ENCODE data around the gene MTMR12. TPM values are rescaled to one million over a fixed set of nuclear protein-coding genes. Genes with fewer than 3 reads are reported as not detected.
"Not testable (repeated sequence)": the region's sequence is repeated elsewhere in the genome, so short reads cannot be mapped to it uniquely, and the experiment has no call there.

The MTMR12 gene
- total RNA-seq, 1 experiment from 2014 or later = 19.8 TPM

DNA sequence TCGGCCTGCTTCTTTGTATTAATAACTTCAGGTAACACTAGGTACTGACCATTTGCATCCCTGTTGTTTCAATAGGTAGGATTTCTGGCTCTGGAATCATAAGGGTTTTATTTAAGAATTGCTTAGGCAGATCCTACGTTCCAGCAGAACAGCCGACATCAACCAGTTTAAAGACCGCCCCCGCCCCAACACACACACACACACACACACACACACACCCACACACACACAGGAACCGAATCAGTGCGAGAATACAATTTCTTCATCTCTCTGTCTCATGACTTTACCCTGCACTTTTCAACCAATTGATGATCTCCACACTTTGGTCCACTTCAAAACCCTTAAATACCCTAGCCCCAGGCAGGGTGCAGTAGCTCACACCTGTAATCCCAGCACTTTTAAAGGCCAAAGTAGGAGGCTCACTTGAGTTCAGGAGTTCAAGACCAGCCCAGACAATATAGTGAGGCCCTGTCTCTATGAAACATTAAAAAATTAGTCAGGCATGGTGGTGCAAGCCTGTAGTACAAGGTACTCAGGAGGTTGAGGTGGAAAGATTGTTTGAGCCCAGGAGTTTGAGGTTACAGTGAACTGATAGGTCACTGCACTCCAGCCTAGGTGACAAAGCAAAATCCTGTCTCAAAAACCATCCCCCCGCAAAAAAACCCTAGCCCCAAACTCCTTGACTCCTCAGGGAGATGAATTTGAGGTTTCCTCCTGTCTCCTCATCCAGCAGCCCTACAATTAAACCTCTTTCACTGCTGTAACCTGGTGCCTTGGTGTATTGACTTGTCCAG is 2.7 kb upstream of the MTMR12 start:
- Histone ChIP-seq H3K27ac (no peak overlapping the region), H3K4me1 (no peaks in the 10 kb centered on the region), H3K36me3 (no peaks in the 10 kb centered on the region), H3K27me3 (no peaks in the 10 kb centered on the region), H3K4me3 (no peak overlapping the region), H3K9me3 (replicated peaks) (no peaks in the 10 kb centered on the region)
- DNase-seq = no peak

- no peaks in the 10 kb centered on the region for H3K9me3 ChIP-seq (replicated peaks)
- no peak overlapping the region for H3K4me3 ChIP-seq
- no peak for DNase-seq
- H3K4me1 ChIP-seq = no peaks in the 10 kb centered on the region
- no peaks in the 10 kb centered on the region for H3K27me3 ChIP-seq
- H3K27ac ChIP-seq = no peak overlapping the region
- no peaks in the 10 kb centered on the region for H3K36me3 ChIP-seq
Measured at GRCh38 chr5:32314658-32315057, 1.9 kb upstream of the MTMR12 start.

GRCh38 chr5:32314152-32314488 is 1.4 kb upstream of the MTMR12 start:
- H3K27ac ChIP-seq; DNase-seq; H3K27me3 ChIP-seq; H3K4me3 ChIP-seq; H3K36me3 ChIP-seq; H3K4me1 ChIP-seq; H3K9me3 ChIP-seq (replicated peaks): not testable (repeated sequence)

- Histone ChIP-seq H3K4me3 (peak overlapping the region; percentile 75), H3K27me3 (no peaks in the 10 kb centered on the region), H3K4me1 (no peaks in the 10 kb centered on the region), H3K27ac (peak overlapping the region; percentile 20; the same call in 1 of the 2 replicates), H3K36me3 (no peaks in the 10 kb centered on the region), H3K9me3 (replicated peaks) (no peaks in the 10 kb centered on the region)
- DNase-seq = peak; percentile 75 to 78
Measured at GRCh38 chr5:32312197-32312594, 543 bp downstream of the MTMR12 start.

DNA sequence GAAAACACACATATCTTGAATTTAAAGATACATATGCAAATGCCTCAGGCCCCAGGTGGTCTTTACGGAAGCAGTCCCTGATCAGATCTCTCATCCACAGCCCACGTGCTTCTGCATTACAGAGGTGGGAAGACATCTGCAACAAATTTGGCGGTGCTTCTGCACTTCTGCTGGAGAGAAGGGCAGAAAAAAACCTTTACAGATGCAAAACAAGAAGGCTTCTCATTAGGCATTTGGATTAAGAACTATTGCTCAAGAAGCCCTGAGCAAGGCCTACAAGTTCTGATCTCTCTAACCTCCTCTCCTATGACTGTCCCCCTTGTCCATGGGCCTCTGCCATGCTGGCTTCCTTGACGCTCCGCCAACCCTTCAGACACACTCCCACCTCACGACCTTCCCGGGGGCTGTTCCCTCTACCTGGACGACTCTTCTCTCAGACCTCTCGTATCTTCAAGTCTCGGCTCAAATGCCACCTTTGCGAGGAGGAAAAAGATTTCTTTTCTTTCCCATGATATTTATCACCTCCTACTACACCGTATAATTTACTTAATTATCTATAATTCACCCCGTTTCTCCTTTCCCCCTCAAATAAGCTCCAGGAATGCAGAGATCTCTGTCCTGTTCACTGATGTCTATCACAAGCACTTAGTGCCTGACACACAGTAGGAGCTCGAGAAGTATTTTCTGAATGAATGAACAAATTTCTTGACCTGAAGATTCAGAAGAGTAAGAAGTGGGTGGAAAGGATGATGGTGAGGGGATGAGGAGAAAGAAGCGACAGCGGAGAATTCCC is 1.1 kb downstream of the MTMR12 start:
- H3K27ac ChIP-seq = peak overlapping the region; percentile 20; the same call in 1 of the 2 replicates
- no peaks in the 10 kb centered on the region for H3K27me3 ChIP-seq
- H3K9me3 ChIP-seq (replicated peaks) = no peaks in the 10 kb centered on the region
- no peaks in the 10 kb centered on the region for H3K36me3 ChIP-seq
- H3K4me1 ChIP-seq = no peaks in the 10 kb centered on the region
- H3K4me3 ChIP-seq = peak overlapping the region; percentile 75
- DNase-seq = no peak

DNA sequence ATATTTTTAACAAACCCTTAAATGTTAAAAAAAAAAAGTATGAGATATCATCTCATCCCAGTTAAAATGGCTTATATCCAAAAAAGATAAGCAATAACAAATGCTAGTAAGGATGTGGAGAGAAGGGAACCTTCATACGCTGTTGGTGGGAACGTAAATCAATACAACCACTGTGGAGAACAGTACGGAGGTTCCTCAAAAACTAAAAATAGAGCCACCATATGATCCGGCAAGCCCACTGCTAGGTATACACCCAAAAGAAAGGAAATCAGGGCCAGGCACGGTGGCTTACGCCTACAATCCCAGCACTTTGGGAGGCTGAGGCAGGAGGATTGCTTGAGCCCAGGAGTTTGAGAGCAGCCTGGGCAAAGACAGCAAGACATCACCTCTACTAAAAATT is 3.0 kb downstream of the MTMR12 start:
- Histone ChIP-seq H3K9me3 (replicated peaks) (no peaks in the 10 kb centered on the region), H3K36me3 (no peaks in the 10 kb centered on the region), H3K27me3 (no peaks in the 10 kb centered on the region), H3K4me1 (no peaks in the 10 kb centered on the region), H3K27ac (no peak overlapping the region), H3K4me3 (no peak overlapping the region)
- DNase-seq = no peak

DNA sequence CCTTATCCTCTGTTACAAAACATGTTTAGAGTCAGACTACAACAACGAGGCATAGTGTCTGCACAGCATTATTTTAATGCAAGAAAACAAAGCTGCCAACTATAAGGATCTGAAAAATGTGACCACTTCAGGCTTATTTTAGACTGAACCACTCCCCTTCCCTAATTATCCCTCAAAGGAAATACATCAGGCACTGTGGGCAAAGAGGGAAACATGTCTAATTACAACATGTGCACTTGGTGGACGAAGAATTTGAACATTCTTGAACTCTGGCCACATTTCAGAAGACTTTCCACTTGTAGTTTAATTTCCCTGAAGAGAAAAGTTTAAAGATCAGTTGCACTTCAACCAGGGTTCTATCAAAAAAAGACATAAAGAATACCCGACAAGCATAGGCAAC is 3.8 kb downstream of the MTMR12 start:
- H3K27ac ChIP-seq = no peak overlapping the region
- no peak for DNase-seq
- no peak overlapping the region for H3K4me3 ChIP-seq
- H3K9me3 ChIP-seq (replicated peaks) = no peaks in the 10 kb centered on the region
- no peaks in the 10 kb centered on the region for H3K4me1 ChIP-seq
- no peaks in the 10 kb centered on the region for H3K36me3 ChIP-seq
- no peaks in the 10 kb centered on the region for H3K27me3 ChIP-seq

- H3K36me3 ChIP-seq = no peaks in the 10 kb centered on the region
- no peaks in the 10 kb centered on the region for H3K27me3 ChIP-seq
- H3K27ac ChIP-seq = no peak overlapping the region
- no peak for DNase-seq
- H3K4me3 ChIP-seq = no peak overlapping the region
- H3K4me1 ChIP-seq = no peaks in the 10 kb centered on the region
- H3K9me3 ChIP-seq (replicated peaks) = no peaks in the 10 kb centered on the region
Measured at GRCh38 chr5:32307769-32308194, 5.0 kb downstream of the MTMR12 start.

GRCh38 chr5:32304622-32305021 is 8.1 kb downstream of the MTMR12 start:
- Histone ChIP-seq H3K36me3 (no peaks in the 10 kb centered on the region), H3K27me3 (no peaks in the 10 kb centered on the region), H3K9me3 (replicated peaks) (no peaks in the 10 kb centered on the region), H3K27ac (no peak overlapping the region), H3K4me1 (no peaks in the 10 kb centered on the region), H3K4me3 (no peak overlapping the region)
- DNase-seq = no peak

- no peaks in the 10 kb centered on the region for H3K9me3 ChIP-seq (replicated peaks)
- no peak overlapping the region for H3K27ac ChIP-seq
- no peaks in the 10 kb centered on the region for H3K27me3 ChIP-seq
- H3K4me3 ChIP-seq = no peak overlapping the region
- H3K36me3 ChIP-seq = no peaks in the 10 kb centered on the region
- no peaks in the 10 kb centered on the region for H3K4me1 ChIP-seq
- no peak for DNase-seq
Measured at GRCh38 chr5:32303755-32304120, 9.0 kb downstream of the MTMR12 start.

- Histone ChIP-seq H3K9me3 (replicated peaks) (no peaks in the 10 kb centered on the region), H3K27ac (no peak overlapping the region), H3K4me3 (no peak overlapping the region), H3K27me3 (no peaks in the 10 kb centered on the region), H3K36me3 (no peaks in the 10 kb centered on the region), H3K4me1 (no peaks in the 10 kb centered on the region)
- no peak for DNase-seq
Measured at GRCh38 chr5:32302835-32303754, 9.6 kb downstream of the MTMR12 start.

- Histone ChIP-seq H3K27me3 (no peaks in the 10 kb centered on the region), H3K27ac (no peak overlapping the region), H3K4me3 (no peak overlapping the region), H3K36me3 (no peaks in the 10 kb centered on the region), H3K9me3 (replicated peaks) (no peaks in the 10 kb centered on the region), H3K4me1 (no peaks in the 10 kb centered on the region)
- DNase-seq = no peak
Measured at GRCh38 chr5:32301891-32302290, 10.8 kb downstream of the MTMR12 start.

DNA sequence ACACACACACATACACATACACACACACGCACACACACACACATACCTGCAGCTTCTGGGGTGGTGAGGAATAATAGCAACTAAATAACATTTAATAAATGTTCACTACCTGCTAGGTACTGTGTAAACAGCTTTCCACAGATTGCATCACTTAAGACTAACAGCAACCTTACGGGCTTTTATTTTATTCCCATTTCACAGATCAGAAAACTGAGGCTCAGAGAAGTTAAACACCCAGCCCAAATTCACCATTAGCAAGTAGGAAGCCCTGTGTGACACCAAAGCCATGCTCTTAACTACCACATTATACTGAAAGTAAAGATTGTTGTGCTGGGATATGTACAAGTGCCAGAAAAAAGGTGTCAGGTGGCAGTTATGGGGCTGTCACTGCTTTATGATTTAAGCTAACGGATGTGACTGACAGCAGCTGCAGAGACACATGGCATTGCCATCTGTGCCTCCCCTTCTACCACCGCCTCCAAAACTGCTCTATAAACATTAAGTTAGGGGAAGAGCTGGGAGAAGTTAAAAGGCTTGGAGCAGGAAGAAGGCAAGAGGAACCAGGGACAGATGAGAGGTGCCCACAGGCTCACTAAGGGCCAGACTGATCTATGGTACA is 13.6 kb downstream of the MTMR12 start:
- Histone ChIP-seq H3K4me1 (no peaks in the 10 kb centered on the region), H3K36me3 (peaks cover 6% of the 10 kb centered on the region), H3K4me3 (no peak overlapping the region), H3K27me3 (no peaks in the 10 kb centered on the region), H3K9me3 (replicated peaks) (no peaks in the 10 kb centered on the region), H3K27ac (no peak overlapping the region)
- no peak for DNase-seq

DNA sequence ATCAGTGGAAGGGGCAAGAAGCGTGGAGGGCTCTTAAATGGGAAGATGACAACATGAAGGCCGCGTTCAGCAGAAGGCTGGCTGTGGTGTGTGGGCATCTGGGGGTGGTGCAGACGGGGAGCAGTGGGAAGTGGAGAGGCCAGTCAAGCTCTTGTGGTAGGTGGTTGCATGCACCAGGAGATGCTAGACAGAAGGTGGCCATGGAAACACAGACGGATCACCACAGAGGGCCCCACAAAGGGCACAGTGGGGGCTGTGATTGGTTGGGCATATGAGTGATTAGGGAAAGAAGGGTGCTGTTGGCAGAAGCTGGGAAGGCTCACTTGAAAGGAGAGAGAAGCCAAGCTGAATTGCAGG is 14.7 kb downstream of the MTMR12 start:
- no peaks in the 10 kb centered on the region for H3K9me3 ChIP-seq (replicated peaks)
- H3K27ac ChIP-seq = no peak overlapping the region
- H3K36me3 ChIP-seq = peaks cover 6% of the 10 kb centered on the region
- no peak for DNase-seq
- H3K4me1 ChIP-seq = no peaks in the 10 kb centered on the region
- H3K4me3 ChIP-seq = no peak overlapping the region
- H3K27me3 ChIP-seq = no peaks in the 10 kb centered on the region

Measured in SJCRH30 (cell line).